Neural crest cell (in vitro differentiated cells): ENCODE results near the gene CCNK. TPM values are rescaled to one million over a fixed set of nuclear protein-coding genes. Genes with fewer than 3 reads are reported as not detected.

Source experiments
- DNase-seq: peaks from one replicate; pipeline ENCODE4 v3.0.0; 2021; ENCODE audit warnings: low read depth, mixed read lengths, low spot score
- H3K27ac Mint-ChIP-seq: one replicate; pipeline ENCODE4 v1.8.0; 2021; ENCODE audit warnings: mild to moderate bottlenecking, mixed read lengths; ENCODE audit not compliant: unreplicated experiment
- H3K27me3 Mint-ChIP-seq: 2 replicates; pipeline ENCODE4 v1.8.0; 2021; ENCODE audit warnings: low read depth, mild to moderate bottlenecking, mixed read lengths
- H3K36me3 Mint-ChIP-seq: 2 replicates; pipeline ENCODE4 v1.8.0; 2021; ENCODE audit warnings: low read depth, mild to moderate bottlenecking, mixed read lengths
- H3K4me1 Mint-ChIP-seq: 2 replicates; pipeline ENCODE4 v1.8.0; 2021; ENCODE audit warnings: mixed read lengths
- H3K4me3 Mint-ChIP-seq: one replicate; pipeline ENCODE4 v1.8.0; 2021; ENCODE audit warnings: mild to moderate bottlenecking, mixed read lengths
- H3K9me3 Mint-ChIP-seq: 2 replicates; pipeline ENCODE4 v1.8.0; 2021; ENCODE audit warnings: mixed read lengths
- CTCF ChIP-seq: fragments of 200-600 bp; sonication (generic); conservative IDR thresholded peaks from 2 replicates; pipeline ENCODE4 v1.5.0; 2021; ENCODE audit warnings: antibody characterized with exemption, mild to moderate bottlenecking
- long read RNA-seq: library from polyadenylated mRNA; unstranded; transcript quantifications from one replicate; pipeline ENCODE4 v2.0.0, GENCODE V29; 2020
- total RNA-seq: library from RNA; stranded (reverse); gene quantifications from 2 replicates; pipeline ENCODE4 v1.2.1, GENCODE V29; 2021

Gene CCNK
- 69.6 and 71.8 TPM in 2 replicates for total RNA-seq
- long read RNA-seq, partial matches to known transcripts, result 1 of 5 reads
- long read RNA-seq, other reads (novel, unspliced or antisense), result 4 of 5 reads

- H3K4me3 Mint-ChIP-seq, result peak within 1 kb of the TSS; percentile 100
- H3K27me3 Mint-ChIP-seq, result no peaks in the 10 kb centered on the region
- H3K9me3 Mint-ChIP-seq, result no peaks in the 10 kb centered on the region
- H3K27ac Mint-ChIP-seq, result peak within 1 kb of the TSS; percentile 99
- peak; percentile 99 for DNase-seq
- H3K36me3 Mint-ChIP-seq, result no peaks in the 10 kb centered on the region
- H3K4me1 Mint-ChIP-seq, result peaks cover 34% of the 10 kb centered on the region
- no peak for TF ChIP-seq CTCF
These were observed at the start of gene CCNK for GRCh38 chr14:99480917-99481744. TSS of gene CCNK (plus strand) at chr14:99481409. CDS start at chr14:99492678, 11,269 bp downstream.

DNA sequence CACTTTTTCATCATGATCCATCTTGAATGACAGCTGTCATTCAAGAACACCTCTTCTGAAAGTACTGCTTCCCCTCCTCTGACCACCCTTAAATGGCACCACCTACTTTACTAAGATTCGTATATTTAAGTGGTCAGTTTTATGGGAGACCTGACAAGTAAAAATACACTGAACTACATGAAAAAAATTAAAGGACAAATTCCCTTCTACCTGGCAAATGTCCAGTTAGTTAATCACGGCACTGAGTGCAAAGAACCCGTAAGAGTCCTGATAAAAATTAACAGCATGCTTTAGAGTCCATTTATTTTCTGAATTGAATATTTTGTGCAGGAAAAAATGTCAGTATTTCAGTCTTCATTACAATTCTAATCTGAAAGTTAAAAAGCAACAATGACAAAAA is 49.2 kb upstream of the CCNK start:
- no peak for DNase-seq
- no peak overlapping the region for H3K4me3 Mint-ChIP-seq
- no peaks in the 10 kb centered on the region for H3K9me3 Mint-ChIP-seq
- H3K27ac Mint-ChIP-seq, result no peak overlapping the region
- peaks cover 42% of the 10 kb centered on the region for H3K36me3 Mint-ChIP-seq
- no peak for TF ChIP-seq CTCF
- no peaks in the 10 kb centered on the region for H3K27me3 Mint-ChIP-seq
- H3K4me1 Mint-ChIP-seq, result no peaks in the 10 kb centered on the region

- Mint-ChIP-seq H3K4me3 (no peak overlapping the region), H3K27ac (no peak overlapping the region), H3K27me3 (no peaks in the 10 kb centered on the region), H3K36me3 (peaks cover 42% of the 10 kb centered on the region), H3K9me3 (no peaks in the 10 kb centered on the region), H3K4me1 (no peaks in the 10 kb centered on the region)
- no peak for DNase-seq
- no peak for TF ChIP-seq CTCF
These were observed 48.7 kb upstream of the CCNK start for GRCh38 chr14:99432485-99432884.

DNA sequence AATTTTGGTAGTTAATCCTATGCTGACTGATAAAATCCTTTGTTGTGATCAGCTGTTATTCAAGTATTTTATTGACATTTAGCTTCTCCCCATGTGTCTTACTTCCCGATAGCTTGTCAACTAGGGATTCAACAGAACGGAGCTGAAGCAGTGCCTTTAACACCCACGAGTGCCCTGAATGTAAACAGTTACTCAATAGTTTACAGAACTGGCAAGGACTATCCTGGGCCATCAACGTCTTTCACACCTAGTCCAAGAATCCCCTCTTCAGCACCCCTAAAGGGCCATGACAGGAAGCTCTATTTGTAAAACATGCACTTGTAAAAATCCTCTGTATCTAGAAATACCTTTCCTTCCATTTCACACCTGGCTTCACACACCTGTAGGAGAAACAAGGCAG is 45.9 kb upstream of the CCNK start:
- no peak for DNase-seq
- no peak overlapping the region for H3K4me3 Mint-ChIP-seq
- no peaks in the 10 kb centered on the region for H3K9me3 Mint-ChIP-seq
- no peaks in the 10 kb centered on the region for H3K4me1 Mint-ChIP-seq
- H3K27ac Mint-ChIP-seq, result no peak overlapping the region
- H3K36me3 Mint-ChIP-seq, result peaks cover 23% of the 10 kb centered on the region
- H3K27me3 Mint-ChIP-seq, result no peaks in the 10 kb centered on the region
- no peak for TF ChIP-seq CTCF

DNA sequence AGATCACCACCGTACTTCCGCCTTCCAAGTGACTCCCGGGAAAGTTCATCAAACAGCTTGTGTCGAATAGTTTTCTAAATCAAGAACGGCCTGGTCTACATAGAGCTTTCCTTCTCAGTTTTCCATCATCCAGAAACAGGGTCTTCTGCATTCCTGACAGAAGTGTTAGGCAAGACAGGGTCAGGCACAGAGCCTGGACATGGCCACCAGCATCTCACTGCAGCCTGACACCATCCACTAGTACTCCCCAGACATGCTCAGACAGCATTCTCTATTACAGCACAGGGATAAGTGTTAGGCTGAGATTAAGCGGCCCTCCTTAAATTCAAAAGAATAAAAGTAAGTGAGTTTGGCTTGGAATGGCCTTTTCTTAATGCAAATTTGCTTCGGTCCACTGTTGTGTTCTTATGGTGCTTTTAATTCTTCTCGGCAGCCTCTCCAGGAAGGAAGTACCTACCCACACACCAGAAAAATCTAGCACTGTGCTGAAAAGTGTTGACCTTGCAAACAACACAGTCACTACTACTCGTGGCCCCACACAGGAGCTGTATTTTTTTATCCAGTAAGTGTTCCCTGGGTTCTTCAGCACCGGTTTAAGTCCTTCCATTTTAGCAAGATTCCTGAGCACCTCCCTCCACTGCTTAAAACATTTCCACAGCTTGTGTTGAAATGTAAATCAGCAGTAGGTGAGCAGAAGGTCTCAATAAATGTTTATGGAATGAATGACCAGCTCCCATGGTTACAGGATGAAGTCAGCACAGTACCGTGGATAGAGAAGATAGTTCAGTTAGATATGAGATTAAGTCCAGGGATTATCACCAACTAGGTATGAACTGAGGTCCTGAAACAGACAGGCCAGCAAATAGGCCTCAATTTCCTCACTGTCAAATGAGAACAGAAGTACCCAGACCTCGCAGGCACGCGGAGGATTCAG is 44.7 kb upstream of the CCNK start:
- H3K27ac Mint-ChIP-seq, result no peak overlapping the region

More for the DNA sequence above, 44.7 kb upstream of the CCNK start:
- Mint-ChIP-seq H3K9me3 (no peaks in the 10 kb centered on the region), H3K36me3 (peaks cover 18% of the 10 kb centered on the region), H3K4me1 (peaks cover 1% of the 10 kb centered on the region), H3K4me3 (no peak overlapping the region), H3K27me3 (no peaks in the 10 kb centered on the region)
- TF ChIP-seq CTCF, result no peak
- DNase-seq, result no peak
